Measurements from ENCODE around the gene PINK1. TPM values are rescaled to one million over a fixed set of nuclear protein-coding genes. Genes with fewer than 3 reads are reported as not detected.
A peak's percentile ranks its signal among the peaks of the same experiment; 100 is the strongest.

Gene PINK1
- total RNA-seq, 1 donor from 2014 or later: 288 TPM

GRCh38 chr1:20691872-20692271 is 58.6 kb downstream of the PINK1 start:
- intact Hi-C loops (cut with DNase I): no loop called here
- DNase-seq (no peak), ATAC-seq (ENCODE audit: poor library complexity) (no peak)

GRCh38 chr1:20693623-20694022 is 60.4 kb downstream of the PINK1 start:
- ATAC-seq (ENCODE audit: poor library complexity) (no peak), DNase-seq (no peak)
- intact Hi-C loops (cut with DNase I): no loop called here

GRCh38 chr1:20695515-20695914 is 62.3 kb downstream of the PINK1 start:
- DNase-seq: no peak
- intact Hi-C loops (cut with DNase I): no loop called here
- ATAC-seq (ENCODE audit: poor library complexity): no peak

- DNase-seq (peak; percentile 91), ATAC-seq (ENCODE audit: poor library complexity) (peak; percentile 95)
- intact Hi-C loops (cut with DNase I): loop anchor here (2.0 kb wide), 1 partner anchor 498 kb away; no protein-coding TSS in a partner anchor
These were observed 63.4 kb downstream of the PINK1 start for GRCh38 chr1:20696397-20697333.

GRCh38 chr1:20697563-20697962 is 64.3 kb downstream of the PINK1 start:
- intact Hi-C loops (cut with DNase I): loop anchor here (2.0 kb wide), 1 partner anchor 497 kb away; no protein-coding TSS in a partner anchor
- DNase-seq: no peak
- ATAC-seq (ENCODE audit: poor library complexity): no peak

- intact Hi-C loops (cut with DNase I): no loop called here
- DNase-seq (no peak), ATAC-seq (ENCODE audit: poor library complexity) (no peak)
These were observed 65.1 kb downstream of the PINK1 start for GRCh38 chr1:20698195-20698910.

GRCh38 chr1:20699558-20699957 is 66.3 kb downstream of the PINK1 start:
- ATAC-seq (ENCODE audit: poor library complexity) (no peak), DNase-seq (no peak)
- intact Hi-C loops (cut with DNase I): no loop called here

- ATAC-seq (ENCODE audit: poor library complexity) (no peak), DNase-seq (no peak)
- intact Hi-C loops (cut with DNase I): no loop called here
These were observed 67.5 kb downstream of the PINK1 start for GRCh38 chr1:20700636-20701215.

Other genes with a start within 250 kb of the PINK1 start
- gene CAMK2N1, start 147.2 kb upstream of the PINK1 start, total RNA-seq: 10.0 TPM
- gene MUL1, start 125.3 kb upstream of the PINK1 start, total RNA-seq: 42.1 TPM
- 3.0 TPM for gene FAM43B, start 80.9 kb upstream of the PINK1 start, total RNA-seq
- gene CDA, start 44.4 kb upstream of the PINK1 start, total RNA-seq: 3.5 TPM
- gene DDOST, start 27.9 kb downstream of the PINK1 start, total RNA-seq: 130 TPM
- gene KIF17, start 84.5 kb downstream of the PINK1 start, total RNA-seq: 5.2 TPM
- not detected for gene SH2D5, start 99.2 kb downstream of the PINK1 start, total RNA-seq
- gene HP1BP3, start 153.8 kb downstream of the PINK1 start, total RNA-seq: 118 TPM